HG03060 (cell line): ENCODE data around the gene GLDC.
A peak's percentile ranks its signal among the peaks of the same experiment; 100 is the strongest.
"Not testable (repeated sequence)": the region's sequence is repeated elsewhere in the genome, so short reads cannot be mapped to it uniquely, and the experiment has no call there.

Experiments used
- ATAC-seq: cut with Tn5 transposase; IDR thresholded peaks from one replicate; pipeline ENCODE4 v1.9.1; 2021; ENCODE audit warnings: low read depth, moderate number of reproducible peaks; ENCODE audit not compliant: unreplicated experiment

Gene GLDC

DNA sequence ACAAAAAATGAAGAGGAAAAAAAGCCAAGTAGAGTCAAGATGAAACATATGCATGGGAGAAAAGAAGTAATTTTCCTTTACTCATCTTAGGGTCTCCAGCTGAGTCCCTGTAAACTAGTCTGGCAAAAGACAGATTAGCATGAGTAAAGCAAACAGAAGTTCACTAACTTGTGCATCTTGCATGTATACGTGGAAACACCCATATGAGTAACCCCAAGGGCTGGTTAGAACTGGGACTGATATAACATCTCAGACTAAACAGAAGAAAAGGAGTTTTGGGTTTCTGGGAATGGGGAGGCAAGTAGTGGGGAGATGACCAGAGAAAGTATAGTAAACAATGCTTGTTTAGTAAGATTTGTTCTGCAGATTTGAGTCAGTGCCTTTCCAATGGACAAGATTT, 20.1 kb upstream of the GLDC start:
- ATAC-seq: no peak

DNA sequence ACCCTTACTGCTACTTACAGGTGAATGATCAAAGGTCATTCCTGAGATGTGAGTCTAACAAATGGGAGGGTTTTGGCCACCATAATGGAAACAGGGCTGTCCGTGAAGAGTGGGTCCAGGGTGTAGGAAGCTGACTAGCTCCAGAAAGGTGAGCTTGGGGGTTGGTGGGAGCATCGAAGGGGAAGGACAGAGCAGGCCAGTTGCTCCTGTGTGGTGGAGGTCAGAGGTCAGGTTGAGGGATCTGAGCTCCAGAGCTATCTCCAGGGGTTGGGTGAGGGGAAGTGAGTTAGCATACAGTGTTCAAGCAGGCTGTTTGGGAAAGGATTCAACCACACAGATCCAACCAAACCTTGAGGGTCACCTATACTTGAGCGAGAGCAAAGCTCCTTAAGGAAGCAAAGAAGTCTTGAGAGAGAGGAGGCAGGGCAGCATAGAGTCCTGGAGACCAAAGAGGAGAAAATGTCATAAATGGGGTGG, 18.7 kb upstream of the GLDC start:
- no peak for ATAC-seq

DNA sequence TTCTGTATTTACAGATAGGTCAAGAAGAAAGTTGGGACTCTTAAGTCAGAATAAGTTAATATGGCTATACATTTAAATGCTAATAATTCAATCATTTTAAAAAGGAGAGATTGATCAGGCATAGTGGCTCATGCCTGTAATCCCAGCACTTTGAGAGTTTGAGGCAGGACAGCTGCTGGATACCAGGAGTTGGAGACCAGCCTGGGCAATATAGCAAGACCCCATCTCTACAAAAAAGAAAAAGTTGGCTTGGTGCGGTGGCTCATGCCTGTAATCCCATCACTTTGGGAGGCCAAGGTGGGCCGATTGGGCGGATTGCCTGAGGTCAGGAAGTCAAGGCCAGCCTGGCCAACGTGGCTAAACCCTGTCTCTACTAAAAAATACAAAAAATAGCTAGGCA, 15.0 kb upstream of the GLDC start:
- ATAC-seq: no peak

DNA sequence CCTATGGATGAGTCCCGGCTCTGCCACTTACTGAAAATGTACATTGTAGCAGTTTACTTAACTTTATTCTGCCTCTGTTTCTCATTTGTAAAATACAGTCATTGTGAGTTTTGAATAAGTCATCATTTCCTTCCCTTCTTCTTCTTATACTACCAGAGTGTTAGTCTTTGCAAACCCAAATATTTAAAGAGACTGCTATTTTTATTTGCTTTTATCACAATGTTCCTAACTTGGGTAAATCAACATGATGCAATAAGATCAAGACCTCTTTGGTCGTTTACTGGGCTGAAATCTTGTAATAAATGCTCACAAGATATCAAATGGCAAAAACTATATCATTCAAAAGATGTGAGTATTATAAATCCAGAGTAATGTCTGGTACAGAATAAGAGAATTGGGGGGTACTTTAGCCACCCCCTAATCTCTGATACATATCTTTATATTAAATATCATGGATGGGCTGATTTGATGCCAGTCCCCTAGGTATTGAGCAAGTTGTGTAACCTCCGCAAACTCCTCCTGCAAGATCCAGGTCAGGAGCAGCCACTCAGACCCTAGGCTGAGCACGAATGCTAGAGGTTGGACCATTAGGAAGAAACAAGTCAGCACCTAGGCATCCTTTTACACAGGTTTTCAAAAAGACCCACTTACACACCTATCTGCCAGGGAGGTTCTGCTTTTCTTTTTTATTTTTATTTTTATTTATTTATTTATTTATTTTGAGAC, 13.3 kb upstream of the GLDC start:
- ATAC-seq: no peak

DNA sequence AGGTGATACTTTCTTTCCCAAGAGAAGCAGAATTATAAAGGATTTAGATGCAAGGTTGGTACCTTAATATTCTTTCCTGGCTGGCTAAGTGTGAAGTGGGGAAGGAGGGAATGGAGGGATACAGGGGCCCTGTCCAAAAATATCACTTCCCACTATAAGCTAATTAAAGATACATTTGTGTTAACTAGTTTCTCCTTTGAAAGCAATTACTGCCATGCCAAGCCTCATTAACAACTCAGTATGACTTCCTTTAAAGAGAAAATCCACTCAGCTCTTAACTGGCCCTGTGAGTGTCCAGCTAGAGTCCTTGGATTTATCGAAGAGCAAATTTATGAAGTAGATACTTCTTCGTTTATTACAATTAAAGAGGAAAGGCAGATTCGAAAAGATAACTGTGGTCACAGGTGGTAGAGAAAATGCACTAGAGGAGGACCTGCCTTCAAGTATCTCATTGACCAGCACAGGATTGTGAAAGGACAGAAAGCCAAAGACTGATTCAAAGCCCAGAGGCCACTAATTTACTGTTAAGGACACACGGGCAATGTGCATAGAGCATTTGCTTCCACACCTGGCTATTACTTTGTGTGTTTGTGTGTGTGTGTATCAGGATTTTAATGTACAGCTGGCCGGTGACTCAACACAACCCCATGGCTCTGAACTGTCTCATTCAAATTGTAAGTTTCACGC, 11.2 kb upstream of the GLDC start:
- no peak for ATAC-seq

DNA sequence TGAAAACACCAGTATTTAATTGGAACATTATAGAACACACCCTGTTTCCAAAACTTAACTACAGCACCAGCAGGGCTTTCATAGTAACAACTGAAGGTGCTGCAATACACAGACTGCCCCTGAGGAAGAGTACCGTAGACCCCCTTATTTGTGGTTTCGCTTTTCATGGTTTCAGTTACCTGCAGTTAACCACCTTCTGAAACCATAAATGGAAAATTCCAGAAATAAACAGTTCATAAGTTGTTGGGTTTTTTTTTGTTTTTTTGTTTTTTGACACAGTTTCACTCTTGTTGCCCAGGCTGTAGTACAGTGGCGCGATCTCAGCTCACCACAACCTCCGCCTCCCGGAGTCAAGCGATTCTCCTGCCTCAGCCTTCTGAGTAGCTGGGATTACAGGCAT, 9.5 kb upstream of the GLDC start:
- peak; percentile 90 for ATAC-seq

DNA sequence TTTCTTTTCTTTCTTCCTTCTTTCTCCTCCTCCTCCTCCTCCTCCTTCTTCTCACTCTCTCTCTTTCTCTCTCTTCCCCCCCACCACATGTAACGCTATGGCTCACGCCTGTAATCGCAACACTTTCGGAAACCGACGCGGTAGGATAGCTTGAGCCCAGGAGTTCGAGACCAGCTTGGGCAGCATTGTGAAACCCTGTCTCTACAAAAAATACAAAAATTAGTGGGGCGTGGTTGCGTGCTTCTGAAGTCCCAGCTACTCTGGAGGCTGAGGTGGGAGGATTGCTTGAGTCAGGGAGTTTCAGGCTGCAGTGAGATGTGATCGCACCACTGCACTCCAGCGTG, 736 bp upstream of the GLDC start:
- ATAC-seq: no peak

DNA sequence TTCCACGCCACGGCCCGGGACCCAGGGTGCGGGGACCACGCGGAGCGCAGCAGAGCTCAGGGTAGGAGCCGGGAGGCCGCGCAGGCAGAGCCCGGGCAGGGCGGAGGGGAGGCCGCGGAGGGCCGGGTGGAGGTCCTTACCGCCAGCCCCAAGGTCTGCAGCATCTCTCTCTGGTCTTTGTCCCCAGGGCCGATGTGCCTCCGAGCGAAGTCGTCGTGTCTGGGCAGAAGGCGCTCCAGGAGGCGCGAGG, 499 bp downstream of the GLDC start:
- ATAC-seq: not testable (repeated sequence)

DNA sequence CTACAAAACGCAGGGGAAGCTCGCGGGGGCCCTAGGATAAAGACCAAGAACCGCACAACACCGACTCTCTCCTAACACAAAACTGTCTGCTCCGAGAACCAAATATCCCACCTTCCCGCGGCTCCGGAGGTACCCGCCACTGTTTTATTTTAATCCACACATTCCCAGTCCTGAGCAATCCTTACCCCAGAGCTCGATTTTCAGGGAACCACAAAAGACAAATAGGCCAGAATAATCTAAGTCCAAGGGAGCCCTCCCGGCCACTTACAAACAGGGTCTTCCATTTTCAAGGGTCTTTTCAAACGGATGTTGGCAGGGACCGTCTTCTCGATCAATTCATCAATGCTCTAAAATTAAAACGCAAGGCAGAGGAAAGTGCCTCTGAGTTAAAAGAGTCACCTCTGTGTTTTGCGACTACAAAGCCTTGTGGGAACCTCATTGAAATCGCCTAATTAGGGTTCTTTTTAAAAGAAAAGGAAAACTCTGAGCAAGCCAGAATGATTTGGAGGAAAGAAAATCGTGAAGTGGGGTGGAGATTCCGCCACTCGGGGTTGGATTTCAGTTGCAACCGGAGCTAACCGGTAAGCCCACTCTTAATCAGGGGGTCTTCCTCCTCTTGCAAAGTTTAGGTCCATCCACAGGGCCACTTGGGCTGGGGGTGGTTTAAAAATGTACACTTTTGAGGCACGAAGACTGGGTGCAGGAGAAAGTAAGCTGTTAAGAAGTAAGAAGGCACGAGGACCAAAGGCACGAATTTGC, 1.0 kb downstream of the GLDC start:
- ATAC-seq: no peak

DNA sequence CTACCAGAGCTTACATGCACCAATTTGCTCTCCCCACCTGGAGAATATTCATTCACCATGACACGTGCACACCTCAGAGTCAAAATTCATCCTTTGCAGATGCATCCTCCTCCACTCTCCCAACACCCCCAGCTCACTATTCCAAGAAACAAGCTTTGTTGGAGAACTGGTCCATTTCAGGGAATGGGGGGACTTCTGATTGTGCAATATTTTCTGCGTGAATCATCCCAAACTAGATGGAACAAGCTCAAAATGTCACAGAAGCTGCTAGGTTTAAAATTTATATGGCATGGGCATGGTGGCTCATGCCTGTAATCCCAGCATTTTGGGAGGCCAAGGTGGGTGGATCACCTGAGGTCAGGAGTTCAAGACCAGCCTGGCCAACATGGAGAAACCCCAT, 3.6 kb downstream of the GLDC start:
- no peak for ATAC-seq

DNA sequence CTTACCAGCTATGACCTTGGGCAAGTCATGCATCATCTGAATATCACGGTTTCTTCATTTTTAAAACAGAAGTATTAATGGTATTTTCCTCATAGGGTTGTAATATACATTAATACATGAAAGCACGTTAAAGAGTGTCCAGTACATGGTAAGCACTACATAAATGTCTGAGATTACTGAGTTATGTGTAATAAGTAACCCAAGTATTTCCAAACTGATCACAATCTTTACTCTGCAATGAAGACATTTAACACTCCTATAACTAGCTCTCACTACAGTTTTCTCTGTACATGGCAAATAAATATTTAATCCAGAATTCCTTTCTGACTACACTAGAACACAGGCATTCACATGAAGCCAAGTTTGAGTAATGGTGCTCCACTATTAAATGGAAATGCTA, 4.0 kb downstream of the GLDC start:
- no peak for ATAC-seq

DNA sequence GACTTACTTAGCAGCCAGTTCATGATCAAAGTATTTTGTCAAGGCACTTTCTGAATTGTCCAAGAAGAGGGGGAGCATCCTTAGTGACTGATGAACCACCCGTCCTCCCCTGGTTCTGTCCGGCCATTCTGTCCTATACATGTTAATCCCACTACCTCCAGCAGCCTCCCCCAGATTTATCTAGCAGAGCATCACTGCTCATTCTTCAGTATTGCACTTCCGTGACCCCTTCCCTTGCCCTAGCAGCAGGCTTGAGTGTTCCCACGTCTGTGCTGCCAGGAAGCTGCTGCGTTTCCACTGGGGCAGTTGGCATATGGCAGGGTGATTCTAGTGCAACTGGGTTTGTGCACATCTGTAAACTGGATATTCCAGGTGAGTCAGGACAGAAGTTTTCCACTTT, 4.5 kb downstream of the GLDC start:
- no peak for ATAC-seq

DNA sequence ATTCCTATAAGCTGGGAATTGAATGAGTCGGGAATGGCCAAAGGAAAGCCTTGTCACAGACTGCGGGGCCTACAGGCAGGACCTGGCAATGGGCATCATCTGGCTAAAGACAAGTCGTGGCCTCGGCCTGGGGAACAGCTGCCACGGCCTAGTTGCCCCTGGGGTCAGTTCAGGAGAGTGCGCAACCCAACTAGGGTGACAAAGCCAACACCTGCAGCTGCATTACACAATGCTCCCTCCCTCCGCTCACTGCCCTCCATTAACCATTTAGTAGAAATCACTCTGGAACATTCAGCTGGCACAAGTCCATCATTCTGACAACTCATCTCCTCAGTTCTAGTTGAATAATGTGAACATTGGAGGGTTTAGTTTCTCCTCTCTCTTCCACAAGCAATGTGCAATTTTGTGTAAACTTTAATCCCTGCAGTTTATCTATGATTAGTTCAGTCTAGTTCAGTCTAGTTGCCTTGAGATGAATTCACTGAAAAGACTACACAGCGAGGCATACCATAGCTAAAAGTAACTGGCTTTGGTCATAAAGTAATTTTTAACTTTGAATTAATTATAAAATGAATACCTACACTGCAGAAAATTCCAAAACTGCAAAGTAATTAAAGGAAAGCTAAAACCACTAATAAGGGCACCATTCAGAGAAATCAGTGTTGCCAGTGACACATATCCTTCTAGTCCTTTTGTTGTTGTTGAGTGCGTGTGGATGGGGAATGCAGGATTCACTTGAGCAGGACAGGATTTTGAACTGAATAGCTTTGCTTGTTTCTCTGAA, 5.1 kb downstream of the GLDC start:
- ATAC-seq: no peak

DNA sequence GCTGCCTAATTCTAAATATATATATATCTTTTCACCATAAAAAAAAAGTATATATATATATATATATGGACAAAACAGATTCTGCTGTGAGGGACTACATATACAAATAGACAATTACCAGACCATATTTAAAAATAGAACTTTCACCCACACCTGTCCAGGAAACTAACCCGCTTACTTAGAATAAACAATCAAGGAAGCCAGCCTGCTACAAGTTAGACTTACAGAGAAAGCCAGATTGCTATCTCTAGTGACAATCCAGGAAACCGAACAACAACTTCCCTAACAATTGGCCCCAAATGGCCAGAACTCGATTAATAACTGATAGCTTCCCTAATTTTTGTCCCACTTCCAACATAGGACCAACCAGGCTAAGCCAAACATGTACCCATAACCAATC, 5.9 kb downstream of the GLDC start:
- no peak for ATAC-seq

DNA sequence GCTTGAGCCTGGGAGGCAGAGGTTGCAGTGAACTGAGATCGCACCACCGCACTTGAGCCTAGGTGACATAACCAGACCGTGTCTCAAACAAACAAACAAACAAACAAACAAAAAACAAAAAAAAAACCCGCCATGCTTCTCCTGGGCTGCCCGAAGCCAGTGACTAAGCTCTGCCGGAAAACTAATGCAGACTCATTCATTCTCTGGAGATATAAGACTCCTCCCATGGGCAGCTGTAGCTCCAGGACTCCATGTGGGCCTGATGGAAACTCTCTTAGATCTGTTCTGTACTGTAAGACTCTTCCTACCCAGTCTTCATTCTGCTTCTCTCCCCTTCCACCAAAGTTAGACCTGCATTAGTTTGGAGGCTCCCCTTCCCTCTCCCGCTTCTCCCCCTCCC, 11.1 kb downstream of the GLDC start:
- no peak for ATAC-seq

DNA sequence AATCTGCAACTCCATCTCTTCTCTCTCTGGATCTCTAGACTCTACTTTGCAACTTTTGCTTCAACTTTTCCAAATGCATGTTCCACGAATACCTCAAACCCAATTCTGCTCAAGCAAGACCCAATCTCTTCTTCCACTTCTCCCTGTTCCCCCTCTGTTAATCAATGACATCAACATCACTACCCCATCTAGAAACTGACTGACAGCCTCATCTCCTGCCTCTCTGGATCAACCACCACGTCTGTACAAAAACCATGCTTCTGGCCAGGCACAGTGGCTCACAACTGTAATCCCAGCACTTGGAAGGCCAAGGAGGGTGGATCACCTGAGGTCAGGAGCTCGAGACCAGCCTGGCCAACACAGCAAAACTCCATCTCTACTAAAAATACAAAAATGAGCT, 12.2 kb downstream of the GLDC start:
- no peak for ATAC-seq

DNA sequence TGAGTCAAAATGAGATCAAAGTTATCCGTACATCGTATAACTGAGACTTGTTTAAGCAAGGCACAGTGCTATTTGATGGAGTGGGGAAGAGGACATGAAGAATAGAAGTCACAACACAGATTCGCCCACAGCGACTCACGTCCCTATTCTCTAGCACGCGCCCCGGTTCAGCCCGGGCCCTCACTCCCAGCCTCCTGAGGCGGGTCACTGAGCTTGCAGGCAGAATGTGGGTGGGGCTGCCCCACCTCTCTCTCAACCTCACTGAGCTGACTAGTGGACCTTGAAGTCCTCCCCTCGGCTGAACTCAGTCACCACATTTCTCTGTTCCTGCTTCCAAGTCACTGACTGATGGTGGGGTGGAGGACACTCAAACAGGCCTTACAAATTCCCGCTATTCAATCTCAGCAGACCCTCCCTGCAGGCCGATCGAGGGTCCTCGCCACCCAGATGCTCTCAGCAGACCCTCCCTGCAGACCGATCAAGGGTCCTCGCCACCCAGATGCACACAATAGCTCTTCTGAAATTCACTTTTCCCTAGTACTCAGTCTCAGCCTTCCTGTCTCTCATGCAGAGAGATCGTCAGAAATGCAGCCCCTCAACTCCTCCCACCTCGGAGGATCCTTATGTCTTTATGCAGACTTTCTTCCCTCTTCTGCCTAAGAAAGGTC, 12.9 kb downstream of the GLDC start:
- ATAC-seq: peak; percentile 77

DNA sequence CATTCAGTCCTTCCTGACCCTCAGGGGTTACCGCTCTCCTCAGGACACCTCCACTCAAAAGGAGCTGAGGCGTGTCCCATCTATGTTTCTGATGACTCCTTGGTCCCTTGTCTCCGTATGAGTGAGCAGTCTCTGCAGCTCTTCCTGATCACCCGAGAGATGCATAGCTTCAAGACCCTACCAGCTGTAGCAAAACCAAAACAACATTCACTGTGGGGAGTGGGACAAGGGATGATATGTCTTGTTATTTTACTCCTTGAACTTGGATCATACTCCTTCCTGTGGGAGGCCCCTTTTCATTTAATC, 14.4 kb downstream of the GLDC start:
- ATAC-seq: no peak

DNA sequence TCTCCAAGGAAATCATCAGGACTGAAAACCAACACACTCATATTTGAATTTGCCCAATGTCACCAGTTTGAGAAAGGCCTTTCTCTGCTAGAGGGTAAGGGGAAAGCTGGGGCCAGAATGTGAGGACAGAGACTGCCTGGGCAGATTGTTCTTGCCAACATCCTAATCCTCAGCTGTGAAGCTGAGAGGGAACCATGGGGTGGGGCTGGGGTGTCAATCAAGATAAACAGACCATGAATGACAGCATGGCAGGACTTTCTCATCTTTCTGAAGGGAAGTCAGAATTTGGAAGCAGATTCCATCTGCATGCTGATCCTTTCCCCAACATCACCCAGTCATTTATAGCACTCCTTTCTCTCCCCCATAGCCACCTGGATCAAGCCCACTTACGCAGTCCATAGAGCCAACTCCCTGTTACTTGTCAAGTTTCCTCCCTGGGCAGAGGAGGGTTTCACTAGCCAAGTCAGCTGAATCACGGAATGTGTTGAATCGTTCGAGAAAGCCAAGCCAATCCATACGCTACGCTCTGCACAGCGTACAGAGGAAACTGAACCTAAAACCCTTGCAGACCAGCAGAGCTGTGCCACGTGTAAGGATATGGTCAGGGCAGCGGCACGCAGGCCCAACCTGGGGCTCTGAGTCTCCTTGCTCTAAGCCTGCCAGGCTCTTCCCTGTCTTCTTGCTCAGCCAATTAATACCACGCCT, 14.9 kb downstream of the GLDC start:
- peak; percentile 53 for ATAC-seq

DNA sequence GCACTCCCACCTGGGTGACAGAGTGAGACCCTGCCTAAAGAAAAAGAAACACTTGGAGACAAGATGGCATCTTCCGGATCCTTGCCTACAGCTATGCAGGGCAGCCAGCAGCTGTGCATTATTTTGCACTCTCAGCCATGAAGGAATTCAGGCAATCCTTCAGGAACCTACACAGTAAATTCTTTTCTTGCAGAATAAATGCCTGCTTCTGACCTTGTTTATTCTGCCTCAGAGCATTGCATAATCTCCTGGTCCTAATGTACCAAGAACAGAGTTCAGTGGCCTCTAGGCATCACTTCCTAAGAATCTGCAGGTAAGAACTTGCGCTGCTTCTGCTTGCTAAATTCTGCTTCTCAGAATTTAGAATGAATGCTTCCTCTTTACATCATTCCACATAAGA, 16.8 kb downstream of the GLDC start:
- no peak for ATAC-seq
